OCI-LY1 (cell line): Measurements from ENCODE around the gene PHKA1.

ENCODE experiments used
- H2AFZ ChIP-seq: fragments of 200-600 bp; sonication (generic), shearing (Covaris generic); 2 replicates; pipeline ENCODE4 v1.6.0; 2014; ENCODE audit warnings: antibody characterized with exemption, mild to moderate bottlenecking, low read length
- H3F3A ChIP-seq: fragments of 200-600 bp; sonication (generic), shearing (Covaris generic); 2 replicates; pipeline ENCODE4 v1.6.0; 2014; ENCODE audit warnings: mild to moderate bottlenecking, antibody characterized with exemption, low read length, moderate library complexity; ENCODE audit not compliant: insufficient read depth
- H3K27ac ChIP-seq: fragments of 200-600 bp; sonication (generic); 2 replicates; pipeline ENCODE4 v1.5.1; 2014; ENCODE audit warnings: low read length, mixed run types, mild to moderate bottlenecking, low read depth; ENCODE audit not compliant: poor library complexity, severe bottlenecking
- H3K27me3 ChIP-seq: fragments of 200-600 bp; sonication (generic); 2 replicates; pipeline ENCODE4 v1.6.0; 2014; ENCODE audit warnings: antibody characterized with exemption, mild to moderate bottlenecking, low read length, moderate library complexity; ENCODE audit not compliant: insufficient read depth
- H3K36me3 ChIP-seq: fragments of 200-600 bp; sonication (generic); 2 replicates; pipeline ENCODE4 v1.6.1; 2014; ENCODE audit warnings: mild to moderate bottlenecking, antibody characterized with exemption, low read length, moderate library complexity, mixed read lengths; ENCODE audit not compliant: insufficient read depth
- H3K4me1 ChIP-seq: fragments of 200-600 bp; sonication (generic); 2 replicates; pipeline ENCODE4 v1.5.1; 2014; ENCODE audit warnings: mild to moderate bottlenecking, low read length, moderate library complexity; ENCODE audit not compliant: insufficient read depth, severe bottlenecking
- H3K4me2 ChIP-seq: fragments of 200-600 bp; sonication (generic), shearing (Covaris generic); 2 replicates; pipeline ENCODE4 v1.6.1; 2014; ENCODE audit warnings: low read length
- H3K4me3 ChIP-seq: fragments of 200-600 bp; sonication (generic); 2 replicates; pipeline ENCODE4 v1.5.1; 2014; ENCODE audit warnings: low read length, low read depth, mild to moderate bottlenecking, mixed read lengths; ENCODE audit not compliant: poor library complexity, severe bottlenecking
- H3K79me2 ChIP-seq: fragments of 200-600 bp; shearing (Covaris generic); 2 replicates; pipeline ENCODE4 v1.6.1; 2016; ENCODE audit warnings: mixed run types, low read length, mixed read lengths; ENCODE audit not compliant: insufficient read depth
- H3K9ac ChIP-seq: fragments of 200-600 bp; sonication (generic), shearing (Covaris generic); 2 replicates; pipeline ENCODE4 v1.6.1; 2014; ENCODE audit warnings: mild to moderate bottlenecking, low read length, mixed read lengths
- H3K9me2 ChIP-seq: fragments of 200-600 bp; sonication (generic), shearing (Covaris generic); 2 replicates; pipeline ENCODE4 v1.6.1; 2014; ENCODE audit warnings: low read depth, mild to moderate bottlenecking, low read length, mixed read lengths
- H3K9me3 ChIP-seq: fragments of 200-600 bp; shearing (Covaris generic); 2 replicates; pipeline ENCODE4 v1.6.1; 2014; ENCODE audit warnings: low read length, mixed read lengths
- H4K20me1 ChIP-seq: fragments of 200-600 bp; sonication (generic), shearing (Covaris generic); 2 replicates; pipeline ENCODE4 v1.6.0; 2016; ENCODE audit warnings: mild to moderate bottlenecking, low read length; ENCODE audit not compliant: insufficient read depth
- CTCF ChIP-seq: fragments of 200-600 bp; sonication (generic), shearing (Covaris generic); IDR thresholded peaks from 2 replicates; pipeline ENCODE4 v1.5.1; 2017; ENCODE audit warnings: mild to moderate bottlenecking, antibody characterized with exemption, low read length, moderate library complexity, mixed read lengths
- EZH2 ChIP-seq: fragments of 200-600 bp; sonication (generic), shearing (Covaris generic); IDR thresholded peaks from 2 replicates; pipeline ENCODE4 v1.8.0; 2017; ENCODE audit warnings: borderline replicate concordance, mixed run types, mild to moderate bottlenecking, antibody characterized with exemption, low read length, moderate library complexity, mixed read lengths

The PHKA1 gene

GRCh38 chrX:72576141-72576894, 137.8 kb downstream of the PHKA1 start:
- peaks cover 10% of the 10 kb centered on the region for H3K4me1 ChIP-seq
- no peaks in the 10 kb centered on the region for H3K27me3 ChIP-seq
- TF ChIP-seq CTCF (no peak), EZH2 (no peak)
- H3K27ac ChIP-seq, result no peak overlapping the region
- no peak overlapping the region for H3K4me2 ChIP-seq
- no peaks in the 10 kb centered on the region; the same call in 1 of the 2 replicates for H3K79me2 ChIP-seq
- H3K9me3 ChIP-seq, result no peaks in the 10 kb centered on the region
- no peak overlapping the region for H3K4me3 ChIP-seq
- no peaks in the 10 kb centered on the region for H3K36me3 ChIP-seq
- no peak overlapping the region for H3K9ac ChIP-seq
- no peaks in the 10 kb centered on the region for H3K9me2 ChIP-seq
- H2AFZ ChIP-seq, result no peak overlapping the region
- no peaks in the 10 kb centered on the region for H3F3A ChIP-seq
- no peaks in the 10 kb centered on the region for H4K20me1 ChIP-seq

- no peaks in the 10 kb centered on the region for H3K9me2 ChIP-seq
- no peaks in the 10 kb centered on the region for H3K9me3 ChIP-seq
- H3K4me2 ChIP-seq, result peak overlapping the region; percentile 74
- peak overlapping the region; percentile 56; the same call in 1 of the 2 replicates for H2AFZ ChIP-seq
- no peaks in the 10 kb centered on the region; the same call in 1 of the 2 replicates for H3K79me2 ChIP-seq
- H3K4me3 ChIP-seq, result peak overlapping the region; percentile 86
- no peaks in the 10 kb centered on the region for H4K20me1 ChIP-seq
- peaks cover 10% of the 10 kb centered on the region for H3K4me1 ChIP-seq
- peak overlapping the region; percentile 91 for H3K9ac ChIP-seq
- no peaks in the 10 kb centered on the region for H3F3A ChIP-seq
- no peaks in the 10 kb centered on the region for H3K27me3 ChIP-seq
- peaks cover 12% of the 10 kb centered on the region; the same call in 1 of the 2 replicates for H3K36me3 ChIP-seq
- no peak overlapping the region for H3K27ac ChIP-seq
- TF ChIP-seq EZH2, result no peak
- no peak for TF ChIP-seq CTCF
Observed at GRCh38 chrX:72573158-72573511, 141.0 kb downstream of the PHKA1 start.

- no peaks in the 10 kb centered on the region; the same call in 1 of the 2 replicates for H3K79me2 ChIP-seq
- H4K20me1 ChIP-seq, result no peaks in the 10 kb centered on the region
- peaks cover 10% of the 10 kb centered on the region for H3K4me1 ChIP-seq
Observed at GRCh38 chrX:72572248-72573157, 141.6 kb downstream of the PHKA1 start, which contains the start of gene HDAC8. TSS of gene HDAC8 (minus strand) at chrX:72572843. CDS start at chrX:72572761, 82 bp downstream.

More at GRCh38 chrX:72572248-72573157, 141.6 kb downstream of the PHKA1 start, which contains the start of gene HDAC8:
- Histone ChIP-seq H3F3A (no peaks in the 10 kb centered on the region), H3K9me3 (no peaks in the 10 kb centered on the region), H3K4me2 (peak within 1 kb of the TSS; percentile 74), H3K9me2 (no peaks in the 10 kb centered on the region), H3K4me3 (peak within 1 kb of the TSS; percentile 86), H3K27ac (peak within 1 kb of the TSS; percentile 44), H3K9ac (peak within 1 kb of the TSS; percentile 91), H2AFZ (peak within 1 kb of the TSS; percentile 56; the same call in 1 of the 2 replicates), H3K27me3 (no peaks in the 10 kb centered on the region), H3K36me3 (peaks cover 17% of the 10 kb centered on the region; the same call in 1 of the 2 replicates)
- no peak for TF ChIP-seq CTCF
- TF ChIP-seq EZH2, result no peak
